Liver (tissue), 9 donors: ENCODE measurements around the gene HGFAC. TPM values are rescaled to one million over a fixed set of nuclear protein-coding genes. Genes with fewer than 3 reads are reported as not detected.

Source experiments
- DNase-seq: peaks from one replicate; pipeline ENCODE4 v3.0.0-alpha.2; 2017; ENCODE audit warnings: low spot score
- H3K27ac ChIP-seq, 2 donors: one replicate each; pipeline ENCODE4 v1.7.0; 2013; ENCODE audit warnings: inconsistent platforms in 2 of 2, low read length in 2 of 2, control low read depth in 1 of 2, low read depth in 1 of 2, mild to moderate bottlenecking in 1 of 2
- H3K27me3 ChIP-seq, 4 donors: one replicate each; pipeline versions ENCODE4 v1.6.1 to v1.7.0; 2013; ENCODE audit warnings: low read length in 3 of 4, inconsistent platforms in 1 of 4, mild to moderate bottlenecking in 1 of 4, moderate library complexity in 1 of 4; ENCODE audit not compliant: control insufficient read depth in 4 of 4, insufficient read depth in 4 of 4
- H3K36me3 ChIP-seq, 4 donors: one replicate each; pipeline versions ENCODE4 v1.6.1 to v1.7.0; 2013; ENCODE audit warnings: low read length in 3 of 4, mild to moderate bottlenecking in 3 of 4, low read depth in 1 of 4, moderate library complexity in 1 of 4; ENCODE audit not compliant: control insufficient read depth in 4 of 4, insufficient read depth in 3 of 4
- H3K4me1 ChIP-seq, 4 donors: one replicate each; pipeline versions ENCODE4 v1.6.1 to v1.7.0; 2013; ENCODE audit warnings: low read length in 3 of 4, mild to moderate bottlenecking in 3 of 4, moderate library complexity in 1 of 4; ENCODE audit not compliant: control insufficient read depth in 4 of 4, insufficient read depth in 4 of 4
- H3K4me3 ChIP-seq, 3 donors: one replicate each; pipeline versions ENCODE4 v1.6.1 to v1.7.0; 2013; ENCODE audit warnings: low read length in 3 of 3, control low read depth in 1 of 3, low read depth in 1 of 3, mild to moderate bottlenecking in 1 of 3
- H3K9ac ChIP-seq, 2 donors: one replicate each; pipeline ENCODE4 v1.7.0; 2013; ENCODE audit warnings: low read length in 2 of 2, mild to moderate bottlenecking in 2 of 2, moderate library complexity in 2 of 2, control low read depth in 1 of 2, low read depth in 1 of 2
- H3K9me3 ChIP-seq, 4 donors: one replicate each; pipeline versions ENCODE4 v1.6.1 to v1.7.0; 2013; ENCODE audit warnings: low read length in 3 of 4; ENCODE audit not compliant: control insufficient read depth in 4 of 4
- EGR1 ChIP-seq, 2 donors: IDR thresholded peaks; 2 replicates each; pipeline ENCODE4 v1.6.1; 2016 to 2018; ENCODE audit warnings: antibody characterized with exemption in 2 of 2, low read depth in 2 of 2
- FOXA1 ChIP-seq: IDR thresholded peaks from 2 replicates; pipeline ENCODE4 v1.6.1; 2016; ENCODE audit warnings: antibody characterized with exemption
- HNF4A ChIP-seq, 2 donors: conservative IDR thresholded peaks; 2 replicates each; pipeline ENCODE4 v1.6.1; 2016; ENCODE audit warnings: antibody characterized with exemption in 2 of 2, mild to moderate bottlenecking in 2 of 2
- HNF4G ChIP-seq: IDR thresholded peaks from 2 replicates; pipeline ENCODE4 v1.6.1; 2016; ENCODE audit warnings: antibody characterized with exemption
- MAX ChIP-seq: IDR thresholded peaks from 2 replicates; pipeline ENCODE4 v1.6.1; 2016; ENCODE audit warnings: antibody characterized with exemption
- NR2F2 ChIP-seq: IDR thresholded peaks from 2 replicates; pipeline ENCODE4 v1.6.1; 2016; ENCODE audit warnings: antibody characterized with exemption
- REST ChIP-seq: IDR thresholded peaks from 2 replicates; pipeline ENCODE4 v1.6.1; 2016; ENCODE audit warnings: antibody characterized with exemption, mild to moderate bottlenecking
- SP1 ChIP-seq: IDR thresholded peaks from 2 replicates; pipeline ENCODE4 v1.6.1; 2018; ENCODE audit warnings: antibody characterized with exemption, mild to moderate bottlenecking
- TAF1 ChIP-seq: conservative IDR thresholded peaks from 2 replicates; pipeline ENCODE4 v1.6.1; 2016; ENCODE audit warnings: antibody characterized with exemption, mild to moderate bottlenecking
- YY1 ChIP-seq: IDR thresholded peaks from 2 replicates; pipeline ENCODE4 v1.6.1; 2016; ENCODE audit warnings: antibody characterized with exemption, mild to moderate bottlenecking
- ZBTB33 ChIP-seq: IDR thresholded peaks from 2 replicates; pipeline ENCODE4 v1.6.1; 2016; ENCODE audit warnings: antibody characterized with exemption
- WGBS: extraction: QIAGEN DNeasy Blood & Tissue Kit; methylation state at CpG from one replicate; pipeline ENCODE4 v1.1.7; 2013; 5-methylcytosine and 5-hydroxymethylcytosine counted together
- polyA plus RNA-seq, 2 donors: library from polyadenylated mRNA; stranded (reverse) in 1 of 2; unstranded in 1 of 2; fragments of 200-250 nt in 1 of 2; fragments of >200 nt in 1 of 2; fragmentation: Nextera tagmentation in 1 of 2; extraction: Ambion mirVana in 1 of 2; gene quantifications; one replicate each; pipeline versions ENCODE4 v1.2.1 to v1.2.3, GENCODE V29; 2013 to 2015
- total RNA-seq, 2 donors: library from RNA; depleted of rRNA; stranded (reverse); fragments of >200 nt; gene quantifications; one replicate each; pipeline ENCODE4 v1.2.3, GENCODE V29; 2014
- TF ChIP-seq, protein P1 (sequence below): fragments of 150-350 bp; IDR thresholded peaks from 2 replicates; pipeline ENCODE4 v1.5.1; 2017; ENCODE audit warnings: improper control_type of control experiment, low read depth, low read length; ENCODE audit not compliant: missing input control
- donor health status: healthy.
- donor health status: healthy.
- donor health status: healthy.
- donor health status: healthy.
- donor health status: healthy.

The HGFAC gene
- total and polyA plus RNA-seq, 4 donors = 23.3 to 133 (median 82.7) TPM

GRCh38 chr4:3497095-3497494 is 55.3 kb downstream of the HGFAC start:
- no peaks in the 10 kb centered on the region for H3K4me1 ChIP-seq
- 82% methylated on average over 6 of the region's 6 CpGs for WGBS
- no peaks in the 10 kb centered on the region for H3K36me3 ChIP-seq
- no peak for DNase-seq
- H3K9ac ChIP-seq = no peak overlapping the region
- H3K27ac ChIP-seq = no peak overlapping the region
- no peaks in the 10 kb centered on the region for H3K27me3 ChIP-seq
- no peaks in the 10 kb centered on the region for H3K9me3 ChIP-seq
- TF ChIP-seq HNF4G (no peak), MAX (no peak), SP1 (no peak), TAF1 (no peak), NR2F2 (no peak), EGR1 (IDR thresholded peaks at IDR 0.05; ENCODE audit: low read depth in 2 of 2) (no peak)
- TF ChIP-seq, protein P1, sequence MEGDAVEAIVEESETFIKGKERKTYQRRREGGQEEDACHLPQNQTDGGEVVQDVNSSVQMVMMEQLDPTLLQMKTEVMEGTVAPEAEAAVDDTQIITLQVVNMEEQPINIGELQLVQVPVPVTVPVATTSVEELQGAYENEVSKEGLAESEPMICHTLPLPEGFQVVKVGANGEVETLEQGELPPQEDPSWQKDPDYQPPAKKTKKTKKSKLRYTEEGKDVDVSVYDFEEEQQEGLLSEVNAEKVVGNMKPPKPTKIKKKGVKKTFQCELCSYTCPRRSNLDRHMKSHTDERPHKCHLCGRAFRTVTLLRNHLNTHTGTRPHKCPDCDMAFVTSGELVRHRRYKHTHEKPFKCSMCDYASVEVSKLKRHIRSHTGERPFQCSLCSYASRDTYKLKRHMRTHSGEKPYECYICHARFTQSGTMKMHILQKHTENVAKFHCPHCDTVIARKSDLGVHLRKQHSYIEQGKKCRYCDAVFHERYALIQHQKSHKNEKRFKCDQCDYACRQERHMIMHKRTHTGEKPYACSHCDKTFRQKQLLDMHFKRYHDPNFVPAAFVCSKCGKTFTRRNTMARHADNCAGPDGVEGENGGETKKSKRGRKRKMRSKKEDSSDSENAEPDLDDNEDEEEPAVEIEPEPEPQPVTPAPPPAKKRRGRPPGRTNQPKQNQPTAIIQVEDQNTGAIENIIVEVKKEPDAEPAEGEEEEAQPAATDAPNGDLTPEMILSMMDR = no peak
- no peak overlapping the region for H3K4me3 ChIP-seq

- DNase-seq = no peak
- H3K9ac ChIP-seq = no peak overlapping the region
- no peak overlapping the region for H3K4me3 ChIP-seq
- H3K27me3 ChIP-seq = no peaks in the 10 kb centered on the region
- peaks cover 0 to 3% (median 0%) of the 10 kb centered on the region in 4 donors for H3K4me1 ChIP-seq
- no peaks in the 10 kb centered on the region for H3K9me3 ChIP-seq
- 84% methylated on average over 24 of the region's 24 CpGs for WGBS
- H3K27ac ChIP-seq = no peak overlapping the region
- peaks cover 0 to 2% (median 0%) of the 10 kb centered on the region in 4 donors for H3K36me3 ChIP-seq
- TF ChIP-seq, protein P1 = no peak
- TF ChIP-seq HNF4G (no peak), YY1 (no peak), REST (no peak), HNF4A (conservative IDR thresholded peaks at IDR 0.05) (no peak), FOXA1 (no peak), ZBTB33 (no peak), SP1 (no peak)
These were observed 56.0 kb downstream of the HGFAC start for GRCh38 chr4:3497523-3498389.
